ENCODE results near the gene ATXN7.

ATXN7 gene

DNA sequence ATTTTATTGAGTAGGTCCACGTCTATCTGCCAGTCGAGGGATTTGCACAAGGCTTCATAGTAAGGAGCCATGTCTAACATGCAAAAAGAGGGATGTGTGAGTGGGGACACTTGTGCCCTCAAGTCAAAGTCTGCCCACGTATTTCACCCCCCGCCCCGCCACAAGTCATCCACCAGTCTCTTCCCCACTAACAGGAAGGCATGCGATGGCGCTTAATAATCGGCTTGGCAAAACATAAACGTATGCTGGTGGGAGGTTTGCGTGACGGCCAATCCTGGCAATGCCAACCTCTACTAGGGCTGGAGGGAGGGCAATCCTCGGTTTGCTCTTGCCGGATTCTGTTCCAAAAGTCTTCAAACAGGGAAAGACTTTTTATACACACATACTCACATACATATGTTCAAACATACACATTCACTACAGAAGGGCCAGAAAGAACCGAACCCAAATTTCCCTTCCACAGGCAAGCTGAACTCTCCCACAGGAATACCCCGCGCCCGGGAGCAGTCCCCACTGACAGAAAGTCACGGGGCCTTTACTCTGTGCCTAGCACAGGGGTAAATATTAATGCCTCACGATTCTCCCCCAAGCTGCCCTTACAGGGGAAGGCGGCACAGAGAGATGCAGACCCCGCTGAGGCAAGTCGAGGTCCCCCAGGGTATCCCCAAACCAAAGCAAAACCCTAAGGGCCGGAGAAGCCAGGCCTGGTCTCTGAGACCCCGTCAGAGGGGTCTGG lies 159.0 kb downstream of the ATXN7 start:
- peak; percentile 6 for DNase-seq

DNA sequence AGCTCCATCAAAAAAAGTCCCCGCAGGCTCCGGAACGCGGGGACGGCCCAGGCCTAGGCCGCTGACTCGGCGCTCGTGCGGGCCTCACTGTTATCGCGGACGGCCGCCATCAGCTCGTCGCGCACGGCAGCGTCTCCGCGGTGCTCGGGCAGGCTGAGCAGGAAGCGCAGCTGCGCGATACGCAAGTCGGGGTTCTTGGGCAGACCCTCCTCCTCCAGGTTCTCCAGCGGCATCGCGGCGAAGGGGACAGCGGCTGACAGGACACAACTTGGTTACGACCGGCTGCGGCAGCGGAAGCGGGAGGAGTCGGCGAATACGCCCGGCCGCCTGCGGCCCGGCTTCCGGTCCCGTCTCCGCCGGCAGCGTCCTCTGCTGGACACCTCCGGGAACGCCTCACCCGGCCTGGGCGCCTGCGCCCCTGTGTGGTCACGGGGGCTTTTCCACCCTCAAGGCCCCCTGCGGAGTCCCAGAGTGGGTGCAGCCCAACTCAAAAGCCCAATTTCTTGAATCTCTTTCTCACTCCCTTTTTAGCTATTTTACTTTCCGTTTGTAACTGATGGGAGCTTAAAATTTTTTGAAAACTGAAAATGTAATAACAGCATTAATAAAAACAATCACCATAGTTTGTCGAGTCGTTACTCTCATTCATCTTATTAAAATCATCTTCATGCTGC lies 159.7 kb downstream of the ATXN7 start, which contains the start of gene PSMD6:
TSS of gene PSMD6 (minus strand) at position 308 of the 674 bp plus-strand sequence. CDS start at position 233, 75 bp downstream.
- DNase-seq: peak; percentile 91

DNA sequence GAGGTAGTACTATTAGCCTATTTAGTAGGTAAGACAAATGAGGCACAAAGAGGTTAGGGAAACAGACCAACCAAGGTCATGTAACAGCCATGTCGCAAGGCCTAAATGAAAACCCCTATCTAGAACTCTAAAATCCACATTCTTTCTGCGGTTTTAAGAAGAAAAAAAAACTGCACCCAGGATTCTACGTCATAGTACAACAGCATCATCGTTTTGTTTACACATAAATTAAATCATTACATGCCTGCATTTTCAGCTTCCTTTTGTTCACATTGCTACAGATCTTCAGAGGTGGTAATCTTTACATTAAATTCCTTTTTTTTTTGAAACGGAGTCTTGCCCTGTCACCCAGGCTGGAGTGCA lies 160.2 kb downstream of the ATXN7 start:
- no peak for DNase-seq

- no peak for DNase-seq
Observed at GRCh38 chr3:64026346-64026745, 162.7 kb downstream of the ATXN7 start.

DNA sequence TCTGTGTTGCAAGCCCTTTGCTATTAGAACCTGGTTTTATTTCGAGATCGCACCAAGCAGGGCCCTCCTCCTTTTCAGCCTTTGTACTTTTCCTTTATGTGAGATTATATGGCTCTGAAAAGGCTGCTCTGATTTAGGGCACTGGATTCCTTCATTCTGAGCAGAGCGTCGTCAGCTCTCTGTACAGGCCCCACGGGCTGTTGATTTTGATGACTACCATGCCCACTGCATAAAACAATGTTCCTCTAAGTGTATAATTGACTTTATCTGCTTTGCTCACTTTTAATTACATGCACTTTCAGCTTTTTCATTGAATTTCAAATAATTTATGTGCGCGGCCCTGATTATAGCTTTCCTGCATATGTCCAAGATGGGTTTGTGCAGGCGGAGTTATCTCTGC lies 164.0 kb downstream of the ATXN7 start:
- no peak for DNase-seq

DNA sequence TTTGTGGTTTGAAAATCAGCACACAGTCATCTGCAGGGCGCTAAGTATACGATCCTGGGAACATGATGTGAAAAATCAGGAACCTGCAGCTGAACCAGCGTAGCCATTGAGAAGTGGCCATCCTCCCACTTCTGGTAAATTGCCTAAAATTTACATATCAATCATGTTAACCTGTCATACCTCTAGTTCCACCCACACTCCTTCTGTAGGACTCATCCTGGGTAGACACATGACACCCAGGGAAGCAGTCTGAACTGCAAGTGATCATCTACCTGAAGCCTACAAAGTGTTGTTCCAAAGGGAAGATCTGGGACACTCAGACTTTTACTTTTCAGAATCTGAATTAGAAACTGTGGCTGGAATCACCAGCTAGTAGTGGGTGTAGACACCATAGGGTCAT lies 165.1 kb downstream of the ATXN7 start:
- DNase-seq: no peak

DNA sequence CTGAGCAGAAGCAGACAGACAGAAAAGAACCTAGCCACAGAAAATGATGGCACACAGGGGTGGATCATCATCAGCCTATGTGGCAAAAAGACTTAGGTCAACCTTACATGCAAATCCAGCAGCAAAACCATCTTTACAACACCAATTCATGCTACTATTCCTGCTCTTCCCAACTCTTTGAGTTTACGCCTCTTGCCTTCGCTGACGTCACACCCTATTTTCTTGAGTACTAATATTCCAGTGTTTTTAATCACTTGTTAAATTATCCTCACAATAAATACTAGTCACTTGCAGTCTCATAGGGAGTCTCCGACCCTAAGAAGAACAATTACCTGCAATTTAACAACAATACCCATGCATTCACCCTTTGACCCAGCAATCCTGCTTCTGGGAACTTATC lies 165.6 kb downstream of the ATXN7 start:
- DNase-seq: no peak

DNA sequence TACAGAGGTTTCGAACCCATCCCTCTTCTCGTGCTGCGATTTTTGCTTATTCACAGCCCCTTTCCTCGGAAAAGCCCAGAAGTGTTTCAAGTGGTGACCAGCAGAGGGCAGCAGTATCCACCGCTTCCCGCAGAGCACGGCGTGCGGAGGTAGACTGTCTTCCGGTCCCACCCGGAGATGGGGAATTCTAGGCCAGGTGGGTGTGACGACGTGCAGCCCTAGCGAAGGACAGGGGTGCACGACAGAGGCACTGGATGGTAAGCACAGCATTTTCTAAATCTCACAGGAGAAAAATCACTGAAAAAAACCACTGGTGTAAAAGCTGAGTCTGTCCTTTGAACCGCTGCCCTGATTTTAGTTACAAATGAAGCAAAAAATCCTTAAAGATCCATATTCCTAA lies 167.1 kb downstream of the ATXN7 start:
- DNase-seq: peak; percentile 70

- no peak for DNase-seq
Observed at GRCh38 chr3:64031540-64032508, 168.2 kb downstream of the ATXN7 start.

DNA sequence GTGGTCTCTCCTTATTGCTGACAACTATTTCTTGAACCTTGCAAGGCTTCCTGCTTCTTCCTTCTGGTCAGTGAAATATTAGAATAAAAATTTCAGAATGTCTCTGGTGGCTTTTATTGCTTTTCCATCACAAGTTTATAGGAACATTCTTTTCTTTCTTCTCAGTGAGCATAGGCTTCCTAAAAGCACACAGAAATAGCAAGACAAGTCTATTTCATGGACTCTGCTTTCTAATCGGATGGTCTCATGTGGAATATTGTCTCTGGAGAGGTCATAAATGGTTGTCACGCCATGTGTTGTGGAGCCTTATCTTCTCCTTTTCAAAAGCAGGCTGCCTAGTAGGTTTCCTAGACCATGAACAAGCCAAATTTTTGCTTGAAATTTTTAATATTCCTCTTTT lies 169.4 kb downstream of the ATXN7 start:
- no peak for DNase-seq

DNA sequence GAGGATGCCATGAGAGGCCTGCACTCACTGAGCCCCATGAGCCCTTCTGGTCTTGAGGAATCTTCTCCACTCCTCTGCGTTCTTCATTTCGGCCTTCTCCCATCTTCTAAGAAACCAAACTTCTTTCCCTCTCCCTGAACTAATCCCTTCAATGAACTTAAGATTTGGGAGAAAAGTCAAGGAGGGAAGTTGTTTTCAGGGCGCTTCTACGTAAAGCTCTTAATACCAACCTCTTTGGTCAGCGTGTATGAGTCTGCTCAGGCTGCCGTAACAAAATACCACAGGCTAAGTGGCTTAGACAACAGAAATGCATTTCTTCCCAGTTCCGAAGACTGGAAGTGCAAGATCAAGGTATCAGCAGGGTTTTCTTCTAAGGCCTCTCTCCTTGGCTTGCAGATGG lies 173.4 kb downstream of the ATXN7 start:
- DNase-seq: no peak

GRCh38 chr3:64038253-64038767 lies 174.6 kb downstream of the ATXN7 start:
- DNase-seq: no peak

DNA sequence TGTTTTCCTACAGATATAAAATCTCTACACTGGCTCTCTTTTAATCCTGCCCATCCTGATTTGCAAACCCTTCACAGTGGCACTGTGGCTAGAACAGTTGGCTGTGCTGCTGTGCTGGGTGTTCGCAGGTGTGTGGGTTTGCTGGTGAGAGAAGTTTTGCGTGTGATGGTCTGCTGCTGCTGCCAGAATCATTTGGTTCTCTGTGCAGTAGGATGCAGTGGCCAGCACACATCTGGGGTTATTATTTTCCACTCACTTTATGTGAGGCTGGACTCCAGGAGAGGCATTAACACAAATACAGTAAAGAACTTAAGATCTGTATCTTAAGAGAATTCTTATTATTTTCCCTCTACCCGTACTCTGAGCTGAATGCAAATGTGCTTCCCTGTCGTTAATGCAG lies 175.7 kb downstream of the ATXN7 start:
- no peak for DNase-seq

DNA sequence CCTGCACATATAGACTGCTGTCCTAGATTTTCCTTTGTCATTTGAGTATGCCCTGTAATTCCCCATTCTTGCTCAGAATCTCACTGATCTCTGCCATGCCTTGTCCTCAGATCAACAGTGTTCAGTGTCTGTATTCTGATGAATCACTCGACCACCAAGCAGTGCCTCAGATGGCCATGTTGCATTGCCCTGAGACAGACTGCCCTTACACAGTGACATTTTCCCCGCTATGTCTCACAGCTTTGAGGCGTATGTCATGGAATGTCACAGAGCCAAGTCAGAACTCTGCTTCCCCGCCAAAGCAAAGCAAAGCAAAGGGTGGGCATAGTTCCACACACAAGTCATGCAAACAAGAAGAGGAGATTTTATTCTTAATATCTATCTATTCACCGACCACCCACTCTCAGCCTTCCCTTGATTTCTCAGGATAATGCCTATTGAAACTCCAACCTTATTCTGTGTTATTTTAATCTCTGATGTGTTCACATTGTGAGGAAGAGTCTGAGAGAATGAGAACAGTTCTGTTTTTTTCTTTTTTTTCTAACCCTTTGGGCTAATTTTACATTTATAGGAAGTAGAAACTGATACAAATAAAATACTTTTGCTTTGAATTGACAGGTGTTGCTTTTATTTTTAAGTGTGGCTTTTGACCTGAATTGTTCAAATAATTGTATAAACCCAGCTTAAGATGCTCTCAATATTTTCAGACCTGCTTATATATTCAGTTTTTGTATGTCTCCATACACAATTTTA lies 176.5 kb downstream of the ATXN7 start:
- DNase-seq: no peak

GRCh38 chr3:64042952-64043351 lies 179.3 kb downstream of the ATXN7 start:
- DNase-seq: no peak

- no peak for DNase-seq
Observed at GRCh38 chr3:64046592-64046991, 182.9 kb downstream of the ATXN7 start.

DNA sequence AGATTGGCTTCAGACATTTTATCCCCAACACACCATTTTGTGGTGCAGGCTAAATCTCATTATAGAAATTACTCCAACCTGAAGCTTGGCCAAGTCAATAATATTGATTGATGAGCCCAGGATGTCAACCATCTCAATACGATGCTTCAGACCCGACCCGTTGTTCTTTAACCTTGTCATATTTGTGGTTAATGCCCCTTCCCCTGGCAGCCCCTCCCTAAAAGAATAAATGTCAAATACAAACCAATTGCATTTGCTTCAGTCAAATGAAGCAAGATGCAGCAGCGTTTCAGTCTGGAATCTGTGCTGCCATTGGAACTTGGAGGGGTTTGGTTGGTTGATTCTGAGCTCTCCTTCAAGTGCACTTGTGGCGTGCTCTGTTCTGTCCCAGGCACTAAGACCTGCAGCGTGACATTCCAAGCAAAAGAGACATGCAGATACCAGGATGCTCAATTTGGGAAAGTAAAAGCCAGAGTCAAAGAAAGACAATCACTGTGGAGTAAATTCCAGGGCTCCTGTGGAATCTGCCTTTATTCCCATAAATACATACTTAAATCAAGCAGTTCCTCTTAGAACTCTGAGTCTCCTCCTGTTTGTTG lies 183.4 kb downstream of the ATXN7 start:
- DNase-seq: no peak

- no peak for DNase-seq
Observed at GRCh38 chr3:64047787-64048186, 184.1 kb downstream of the ATXN7 start.

GRCh38 chr3:64048631-64049061 lies 185.0 kb downstream of the ATXN7 start:
- DNase-seq: no peak

GRCh38 chr3:64049136-64049535 lies 185.5 kb downstream of the ATXN7 start:
- no peak for DNase-seq

DNA sequence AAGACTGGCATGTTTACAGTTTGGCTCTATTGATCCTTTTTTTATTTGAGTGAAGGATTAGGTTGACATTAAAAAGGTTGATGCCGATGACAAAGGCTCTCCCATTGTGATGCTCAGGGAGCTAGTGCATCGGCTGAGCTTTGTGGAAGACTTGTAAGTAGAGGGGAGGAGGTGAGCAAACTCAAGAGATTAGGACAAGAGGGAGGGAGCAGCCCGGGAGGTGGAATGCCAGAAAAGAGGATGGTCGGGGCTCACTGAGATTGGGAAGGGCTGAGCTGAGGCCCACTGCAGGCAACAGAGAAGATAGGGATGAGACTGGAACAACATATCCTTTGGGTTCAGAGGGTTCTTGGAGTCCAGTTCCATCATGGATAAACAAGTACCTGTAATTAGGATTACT lies 186.2 kb downstream of the ATXN7 start:
- no peak for DNase-seq
